ENCODE measurements around the gene ITPR3. TPM values are rescaled to one million over a fixed set of nuclear protein-coding genes. Genes with fewer than 3 reads are reported as not detected.

The ITPR3 gene
- total RNA-seq, 1 experiment from 2014 or later = 103 TPM

DNA sequence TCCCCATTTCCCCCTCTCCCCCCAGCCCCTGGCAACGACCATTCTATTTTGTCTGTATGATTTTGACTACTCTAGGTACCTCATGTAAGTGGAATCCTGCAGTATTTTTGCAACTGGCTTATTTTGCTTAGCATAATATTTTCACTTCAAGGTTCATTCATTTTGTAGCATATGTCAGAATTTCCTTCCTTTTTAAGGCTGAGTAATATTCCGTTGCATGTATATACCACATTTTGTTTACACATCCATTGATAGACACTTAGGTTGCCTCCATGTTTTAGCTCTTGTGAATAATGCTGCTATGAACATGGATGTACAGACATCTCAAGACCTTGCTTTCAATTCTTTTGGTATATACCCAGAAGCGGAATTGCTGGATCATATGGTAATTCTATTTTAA, 91.8 kb downstream of the ITPR3 start:
- Histone ChIP-seq H3K27me3 (ENCODE audit: insufficient read depth, low read length) (no peaks in the 10 kb centered on the region), H3K27ac (ENCODE audit: low read depth, low read length) (no peak overlapping the region), H3K4me3 (replicated peaks in 1 of 2; ENCODE audit: low read depth in 1 of 2, low read length in 2 of 2) (no peak overlapping the region), H3K9me3 (ENCODE audit: control insufficient read depth in 1 of 2, insufficient read depth in 1 of 2, low read depth in 1 of 2, low read length in 2 of 2) (no peaks in the 10 kb centered on the region), H3K79me2 (ENCODE audit: insufficient read depth, low read length) (peaks cover 32% of the 10 kb centered on the region), H3K36me3 (ENCODE audit: control insufficient read depth in 1 of 2, insufficient read depth in 2 of 2, low read length in 2 of 2) (peaks cover 2 to 24% of the 10 kb centered on the region in 2 experiments; a peak in 3 of 4 replicates), H2AFZ (ENCODE audit: low read depth, low read length, poor library complexity, severe bottlenecking) (no peak overlapping the region), H3K4me1 (ENCODE audit: control insufficient read depth in 1 of 2, insufficient read depth in 2 of 2, low read length in 2 of 2) (peaks cover 27 to 46% of the 10 kb centered on the region in 2 experiments), H3K9ac (ENCODE audit: low read length) (no peak overlapping the region), H3K4me2 (ENCODE audit: low read length) (no peak overlapping the region), H4K20me1 (ENCODE audit: insufficient read depth) (no peaks in the 10 kb centered on the region), H3K9me2 (ENCODE audit: insufficient read depth) (no peaks in the 10 kb centered on the region)
- no peak for DNase-seq (ENCODE audit: low read depth, low spot score)
- POLR2A ChIA-PET = no interaction called here
- CTCF ChIA-PET = interaction anchor here (1.0 kb wide), 1 partner anchor 32 kb away, joined by 3 read pairs; no protein-coding TSS in a partner anchor
- TF ChIP-seq, protein P1, sequence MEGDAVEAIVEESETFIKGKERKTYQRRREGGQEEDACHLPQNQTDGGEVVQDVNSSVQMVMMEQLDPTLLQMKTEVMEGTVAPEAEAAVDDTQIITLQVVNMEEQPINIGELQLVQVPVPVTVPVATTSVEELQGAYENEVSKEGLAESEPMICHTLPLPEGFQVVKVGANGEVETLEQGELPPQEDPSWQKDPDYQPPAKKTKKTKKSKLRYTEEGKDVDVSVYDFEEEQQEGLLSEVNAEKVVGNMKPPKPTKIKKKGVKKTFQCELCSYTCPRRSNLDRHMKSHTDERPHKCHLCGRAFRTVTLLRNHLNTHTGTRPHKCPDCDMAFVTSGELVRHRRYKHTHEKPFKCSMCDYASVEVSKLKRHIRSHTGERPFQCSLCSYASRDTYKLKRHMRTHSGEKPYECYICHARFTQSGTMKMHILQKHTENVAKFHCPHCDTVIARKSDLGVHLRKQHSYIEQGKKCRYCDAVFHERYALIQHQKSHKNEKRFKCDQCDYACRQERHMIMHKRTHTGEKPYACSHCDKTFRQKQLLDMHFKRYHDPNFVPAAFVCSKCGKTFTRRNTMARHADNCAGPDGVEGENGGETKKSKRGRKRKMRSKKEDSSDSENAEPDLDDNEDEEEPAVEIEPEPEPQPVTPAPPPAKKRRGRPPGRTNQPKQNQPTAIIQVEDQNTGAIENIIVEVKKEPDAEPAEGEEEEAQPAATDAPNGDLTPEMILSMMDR (IDR thresholded peaks at IDR 0.05 in 2 of 3, conservative IDR thresholded peaks at IDR 0.05 in 1 of 3; ENCODE audit: borderline replicate concordance in 1 of 3, insufficient read depth in 1 of 3, low read depth in 2 of 3, low read length in 2 of 3) = no peak
- TF ChIP-seq, protein P2, sequence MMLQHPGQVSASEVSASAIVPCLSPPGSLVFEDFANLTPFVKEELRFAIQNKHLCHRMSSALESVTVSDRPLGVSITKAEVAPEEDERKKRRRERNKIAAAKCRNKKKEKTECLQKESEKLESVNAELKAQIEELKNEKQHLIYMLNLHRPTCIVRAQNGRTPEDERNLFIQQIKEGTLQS (IDR thresholded peaks at IDR 0.05) = no peak
- no peak for TF ChIP-seq TCF7L2 (IDR thresholded peaks at IDR 0.05; ENCODE audit: borderline replicate concordance, extremely low read depth, insufficient read depth, insufficient read length)
- no peak for TF ChIP-seq ZNF274 (IDR thresholded peaks at IDR 0.05; ENCODE audit: low read depth, low read length)
- no peak for TF ChIP-seq EZH2 (IDR thresholded peaks at IDR 0.05)
- no peak for TF ChIP-seq POLR2A (IDR thresholded peaks at IDR 0.05; ENCODE audit: borderline replicate concordance, extremely low read depth, insufficient read depth, insufficient read length)
- no peak for TF ChIP-seq SRF (IDR thresholded peaks at IDR 0.05; ENCODE audit: low read depth)
- no peak for TF ChIP-seq EGR1 (IDR thresholded peaks at IDR 0.05; ENCODE audit: low read depth)
- TF ChIP-seq SP1 (IDR thresholded peaks at IDR 0.05; ENCODE audit: low read depth) = no peak
- no peak for ATAC-seq
- RAD21 ChIA-PET (ENCODE audit: low non-redundant PET in 1 of 2, low total read pairs in 2 of 2, uncharacterized antibody in 2 of 2, unreplicated experiment in 2 of 2) = no interaction called here
- BruUV-seq (replicated peaks) = no TSS peak
- intact Hi-C loops (cut with micrococcal nuclease) = loop anchor here (1.0 kb wide), 1 partner anchor 49 kb away; no protein-coding TSS in a partner anchor
